ENCODE results near the gene CPED1.
"Not testable (repeated sequence)": the region's sequence is repeated elsewhere in the genome, so short reads cannot be mapped to it uniquely, and the experiment has no call there.

Gene CPED1

DNA sequence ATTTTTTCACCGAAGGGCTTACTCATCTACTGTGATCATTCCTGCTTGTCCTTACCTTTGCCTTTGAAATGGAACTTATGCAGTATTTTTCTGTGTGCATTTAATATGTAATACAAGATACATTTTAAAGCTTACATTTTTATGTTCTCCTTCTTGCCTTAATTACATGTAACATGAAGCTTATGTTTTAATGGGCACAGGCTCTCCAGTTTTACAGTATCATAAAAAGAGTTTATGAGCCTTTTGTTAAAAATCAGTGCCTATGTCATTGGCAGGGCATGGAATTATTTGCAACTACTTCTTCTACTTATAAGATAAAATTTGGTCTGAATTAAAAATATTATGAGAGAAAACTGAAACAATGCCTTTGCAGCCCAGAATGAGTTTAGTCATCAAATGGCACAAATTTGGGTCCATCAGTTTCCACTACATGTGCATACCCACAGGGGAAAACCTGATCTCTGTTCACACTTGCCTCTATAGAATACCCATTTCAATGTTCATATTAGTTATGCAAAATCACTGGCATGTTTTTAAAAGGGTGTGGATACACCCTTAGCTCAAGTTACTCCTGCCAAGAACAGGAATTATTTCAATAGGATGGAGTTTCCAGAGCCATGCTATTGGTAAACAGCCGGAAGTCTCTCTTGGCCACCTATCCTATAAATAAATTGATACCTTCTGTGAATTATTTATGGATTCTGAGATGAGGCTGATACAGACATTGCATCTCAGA lies 312.3 kb downstream of the CPED1 start:
- DNase-seq: no peak

- no peak for DNase-seq
Measured at GRCh38 chr7:121301446-121302213, 313.1 kb downstream of the CPED1 start.

GRCh38 chr7:121302214-121302745 lies 313.8 kb downstream of the CPED1 start:
- no peak for DNase-seq

DNA sequence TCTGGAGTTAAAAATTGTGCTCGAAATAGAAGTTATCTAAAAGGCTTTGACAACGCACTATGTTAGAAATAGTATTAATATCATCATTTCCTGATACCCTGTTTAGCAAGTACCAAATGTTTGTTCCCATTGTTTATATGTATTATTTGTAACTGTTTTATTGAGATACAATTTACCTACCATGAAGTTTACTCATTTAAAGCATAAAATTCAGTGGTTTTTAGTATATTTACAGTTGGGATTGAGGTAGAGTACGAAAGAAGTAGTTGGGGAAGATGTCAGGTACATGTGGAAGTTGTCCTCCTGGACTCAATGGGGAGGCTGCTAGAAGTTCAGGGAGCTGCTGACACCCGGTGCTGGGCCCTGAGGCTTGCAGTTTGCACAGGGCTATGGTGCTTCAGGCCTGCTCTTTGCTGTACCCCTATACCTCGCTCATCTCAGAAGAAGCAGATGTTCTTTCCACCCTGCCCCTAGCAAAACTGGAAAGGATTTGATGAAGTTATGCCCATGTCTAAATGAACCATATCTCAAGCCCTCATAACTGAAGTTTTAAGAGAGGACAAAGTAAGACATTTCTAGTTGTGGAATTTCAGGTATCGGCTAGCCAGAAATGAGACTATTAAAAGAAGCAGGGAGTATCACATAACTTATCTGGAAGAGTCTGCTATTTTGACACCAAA lies 315.1 kb downstream of the CPED1 start:
- DNase-seq: no peak

DNA sequence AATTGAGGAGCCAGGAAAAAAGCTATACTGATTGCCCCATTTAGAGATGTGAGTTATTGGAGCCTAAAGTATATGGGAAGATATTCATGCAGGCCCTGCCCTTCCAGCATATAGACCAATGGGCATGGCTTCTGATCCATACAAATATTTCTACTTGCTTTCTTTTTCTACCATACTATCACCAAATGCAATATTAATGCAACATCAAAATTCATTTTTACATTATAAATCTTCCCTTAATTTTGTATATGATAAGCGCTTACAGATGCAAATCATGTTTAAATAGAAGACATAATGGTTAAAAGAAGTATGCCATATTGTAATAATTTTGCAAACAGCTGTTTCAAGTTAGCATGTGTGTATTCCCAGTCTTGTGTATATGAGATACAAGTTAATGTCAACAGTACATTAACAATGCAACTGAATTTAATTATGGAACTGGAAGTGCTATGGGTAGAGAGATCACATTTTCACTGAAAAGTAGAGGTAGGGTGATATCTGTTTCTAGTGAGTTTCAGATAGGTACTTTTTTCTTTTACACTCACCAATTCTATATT lies 315.7 kb downstream of the CPED1 start:
- no peak for DNase-seq

- no peak for DNase-seq
Measured at GRCh38 chr7:121305109-121305508, 316.6 kb downstream of the CPED1 start.

DNA sequence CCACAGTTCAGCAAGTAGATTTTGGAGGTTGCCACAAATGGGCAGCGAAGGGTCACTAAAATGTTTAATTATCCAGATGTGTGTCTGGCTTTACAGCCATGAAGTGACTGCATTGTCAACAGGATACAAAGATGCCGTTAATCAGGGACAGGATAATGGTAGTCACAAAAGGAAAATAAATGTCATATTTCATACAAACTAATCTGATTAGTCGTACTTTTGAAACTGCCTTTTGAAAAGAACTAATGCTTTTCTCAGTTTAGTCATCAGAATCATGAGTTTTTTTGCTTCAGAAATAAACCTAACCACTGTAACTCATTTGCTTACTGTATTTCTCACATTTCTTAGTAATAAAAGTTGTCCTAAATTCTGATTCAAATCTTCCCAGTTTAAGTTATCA lies 318.1 kb downstream of the CPED1 start:
- DNase-seq: no peak

DNA sequence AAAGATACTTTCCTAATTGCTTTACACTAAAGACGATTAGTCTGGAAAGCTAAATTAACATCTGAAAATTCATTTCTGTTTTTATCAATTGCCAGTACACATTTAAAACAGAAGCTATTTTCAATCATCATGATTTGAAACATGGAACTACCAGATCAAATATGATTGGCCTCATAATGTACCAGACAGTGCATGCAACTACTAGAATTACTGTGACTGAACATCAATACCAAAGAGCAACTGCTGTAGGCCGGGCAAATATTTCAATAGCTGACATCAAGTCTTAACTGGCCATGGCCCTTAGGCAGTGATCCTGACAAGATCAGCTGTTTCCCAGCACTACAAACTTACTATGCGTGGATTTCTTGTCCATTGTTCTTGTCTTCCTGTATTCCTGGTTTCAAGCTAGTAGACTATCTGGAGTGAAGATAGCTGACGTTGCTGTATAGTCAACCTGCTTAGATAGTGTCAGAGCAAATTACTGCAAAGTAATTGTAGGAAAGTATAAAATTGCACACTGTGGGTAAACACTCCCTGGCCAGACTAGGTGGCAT lies 318.6 kb downstream of the CPED1 start:
- no peak for DNase-seq

DNA sequence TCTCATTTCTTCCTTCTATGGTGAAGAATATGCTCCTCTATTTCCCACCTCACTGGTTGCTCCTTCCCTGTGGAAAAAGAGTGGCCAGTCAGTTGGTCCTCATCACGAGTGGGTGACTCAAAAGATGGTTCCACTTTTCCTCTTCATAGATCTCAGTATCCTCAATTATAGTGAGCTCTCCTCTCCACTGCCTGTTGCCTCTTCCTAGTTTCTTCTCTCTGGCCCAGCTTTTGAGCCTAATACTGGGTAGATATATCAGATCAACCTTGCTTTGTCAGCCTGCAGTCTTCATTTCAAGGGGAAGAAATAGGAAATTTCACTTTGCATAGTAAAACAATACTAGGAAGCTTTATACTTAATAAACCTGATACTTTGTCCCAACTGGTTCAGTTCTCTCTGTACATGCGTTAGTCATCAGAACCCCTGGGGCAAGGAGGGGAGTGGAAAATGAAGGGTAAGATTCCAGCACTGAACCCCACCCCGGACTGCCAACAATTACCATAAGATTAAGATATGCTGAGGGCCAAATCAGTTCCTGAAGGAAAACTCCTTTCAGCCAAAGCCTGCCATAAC lies 324.8 kb downstream of the CPED1 start:
- DNase-seq: no peak

- no peak for DNase-seq
Measured at GRCh38 chr7:121313793-121314676, 325.5 kb downstream of the CPED1 start.

DNA sequence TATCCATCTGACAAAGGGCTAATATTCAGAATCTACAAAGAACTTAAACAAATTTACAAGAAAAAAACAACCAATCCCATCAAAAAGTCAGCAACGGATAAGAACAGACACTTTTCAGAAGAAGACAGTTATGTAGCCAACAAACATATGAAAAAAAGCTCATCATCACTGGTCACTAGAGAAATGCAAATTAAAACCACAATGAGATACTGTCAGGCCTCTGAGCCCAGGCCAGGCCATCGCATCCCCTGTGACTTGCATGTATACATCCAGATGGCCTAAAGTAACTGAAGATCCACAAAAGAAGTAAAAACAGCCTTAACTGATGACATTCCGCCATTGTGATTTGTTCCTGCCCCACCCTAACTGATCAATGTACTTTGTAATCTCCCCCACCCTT lies 326.7 kb downstream of the CPED1 start:
- DNase-seq: not testable (repeated sequence)

DNA sequence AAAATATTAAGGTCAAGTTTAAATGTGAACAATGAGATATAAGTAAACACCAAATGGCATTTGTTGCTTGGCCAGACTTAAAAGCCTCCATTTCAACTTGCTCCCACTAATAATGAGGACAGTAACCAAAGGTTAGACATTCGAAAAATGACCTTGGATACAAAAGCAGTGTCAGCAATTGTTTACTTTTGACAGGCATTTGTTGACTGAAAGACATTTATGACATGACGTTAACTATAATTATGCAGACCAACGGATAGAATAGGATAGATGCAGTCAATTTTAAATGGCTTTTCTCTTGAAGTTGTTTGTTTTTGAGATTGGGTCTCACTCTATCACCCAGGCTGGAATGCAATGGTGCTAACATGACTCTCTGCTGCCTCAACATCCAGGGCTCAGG lies 333.9 kb downstream of the CPED1 start:
- no peak for DNase-seq

DNA sequence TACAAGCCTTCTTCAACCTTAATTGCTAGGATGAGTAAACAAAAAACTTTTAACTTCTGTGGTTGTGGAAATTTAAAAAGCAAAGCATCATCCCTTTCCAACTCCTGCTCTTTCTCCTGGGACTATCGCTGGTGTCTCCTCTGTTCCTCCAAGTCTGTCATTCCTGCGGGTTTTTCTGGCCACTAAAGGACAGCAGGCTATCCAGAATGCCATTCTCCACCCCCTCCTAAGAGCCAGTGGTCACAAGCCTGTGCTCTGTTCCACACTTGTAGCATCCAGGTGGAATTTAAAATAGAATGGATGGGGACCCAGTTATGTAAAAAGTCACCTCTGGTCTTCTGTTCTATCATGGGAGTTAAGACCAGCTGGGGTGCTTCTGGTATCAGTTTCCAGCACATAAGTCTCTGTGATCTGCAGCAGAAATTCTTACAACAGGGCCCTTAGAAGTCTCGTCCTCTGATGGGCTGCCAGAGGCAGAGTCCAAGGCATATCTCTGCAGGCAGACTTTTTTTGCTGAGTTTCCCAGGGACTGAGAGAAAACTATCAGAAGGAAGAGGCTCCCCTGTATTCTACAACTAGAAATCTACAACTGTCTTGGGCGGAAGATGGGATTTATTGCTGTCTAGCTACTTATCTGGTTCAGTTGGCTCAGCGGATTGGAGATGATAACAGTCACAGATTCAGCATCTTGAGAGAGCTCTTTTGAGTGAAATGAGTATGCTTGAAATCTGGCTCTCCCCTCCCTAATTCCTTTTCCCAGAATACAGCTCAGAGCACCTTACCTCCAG lies 335.2 kb downstream of the CPED1 start:
- DNase-seq: no peak

DNA sequence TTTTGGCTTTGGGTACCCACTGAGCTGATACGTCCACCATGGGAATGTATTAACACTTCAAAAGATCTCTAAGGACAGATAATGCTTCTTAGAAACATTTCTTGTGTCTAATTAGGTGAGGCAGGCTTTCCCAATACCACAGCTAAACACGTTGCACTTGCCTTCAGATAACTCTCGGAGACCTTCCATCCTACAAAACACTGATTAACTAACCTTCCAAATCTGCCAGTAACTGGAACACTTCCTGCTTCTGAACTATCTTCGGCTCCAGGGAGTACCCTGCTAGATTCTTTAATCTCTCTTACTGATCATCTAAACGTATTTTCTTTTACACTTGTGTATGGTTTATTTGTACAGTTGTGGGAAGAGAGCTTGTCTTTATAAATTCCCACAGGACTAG lies 339.2 kb downstream of the CPED1 start:
- no peak for DNase-seq

GRCh38 chr7:121328508-121329190 lies 340.1 kb downstream of the CPED1 start, which contains the start of gene WNT16:
TSS of gene WNT16 (plus strand) at chr7:121329000. CDS start at chr7:121329293, 293 bp downstream.
- no peak for DNase-seq

DNA sequence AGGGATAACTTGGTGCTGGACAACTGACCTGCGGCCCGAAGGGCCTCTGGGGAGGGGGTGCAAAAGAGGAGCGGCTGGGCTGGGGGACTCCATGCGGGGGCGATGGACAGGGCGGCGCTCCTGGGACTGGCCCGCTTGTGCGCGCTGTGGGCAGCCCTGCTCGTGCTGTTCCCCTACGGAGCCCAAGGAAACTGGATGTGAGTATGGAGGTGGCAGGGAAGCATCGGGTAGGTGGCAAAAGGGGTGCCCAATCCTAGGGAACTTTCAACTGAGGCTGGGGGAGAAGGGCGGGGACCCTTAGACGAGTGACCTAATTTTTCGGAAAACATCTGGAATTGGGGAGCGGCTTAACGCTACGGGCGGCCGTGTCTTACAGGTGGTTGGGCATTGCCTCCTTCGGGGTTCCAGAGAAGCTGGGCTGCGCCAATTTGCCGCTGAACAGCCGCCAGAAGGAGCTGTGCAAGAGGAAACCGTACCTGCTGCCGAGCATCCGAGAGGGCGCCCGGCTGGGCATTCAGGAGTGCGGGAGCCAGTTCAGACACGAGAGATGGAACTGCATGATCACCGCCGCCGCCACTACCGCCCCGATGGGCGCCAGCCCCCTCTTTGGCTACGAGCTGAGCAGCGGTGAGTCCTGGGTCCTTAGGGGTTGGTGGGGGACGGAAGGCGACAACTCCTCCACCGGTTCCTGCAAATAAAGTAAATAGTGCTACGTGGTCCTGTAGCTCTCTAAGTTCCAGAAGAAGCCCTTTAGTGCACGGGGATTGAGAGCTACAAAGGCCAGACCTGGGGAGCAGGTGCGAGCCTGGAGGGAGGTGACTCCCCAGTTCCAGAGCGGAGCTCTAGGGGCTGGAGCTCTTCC lies 340.9 kb downstream of the CPED1 start:
- no peak for DNase-seq

GRCh38 chr7:121330053-121330833 lies 341.7 kb downstream of the CPED1 start:
- DNase-seq: no peak

GRCh38 chr7:121331048-121331447 lies 342.5 kb downstream of the CPED1 start:
- no peak for DNase-seq
